ENCODE data around the gene BSX.

Gene BSX

GRCh38 chr11:122981388-122982264 lies at the start of gene BSX:
Gene BSX, minus strand, starts transcription at chr11:122981834. Its CDS starts 163 bp downstream, at chr11:122981671.
- DNase-seq = peak in 5 of 6 experiments; percentile 11 to 46 (median 35)

GRCh38 chr11:123030517-123030916 lies 48.9 kb upstream of the BSX start:
- no peak for DNase-seq

- DNase-seq = peak in 3 of 6 experiments; percentile 3 to 38 (median 25)
Measured at GRCh38 chr11:123020968-123021367, 39.3 kb upstream of the BSX start.

DNA sequence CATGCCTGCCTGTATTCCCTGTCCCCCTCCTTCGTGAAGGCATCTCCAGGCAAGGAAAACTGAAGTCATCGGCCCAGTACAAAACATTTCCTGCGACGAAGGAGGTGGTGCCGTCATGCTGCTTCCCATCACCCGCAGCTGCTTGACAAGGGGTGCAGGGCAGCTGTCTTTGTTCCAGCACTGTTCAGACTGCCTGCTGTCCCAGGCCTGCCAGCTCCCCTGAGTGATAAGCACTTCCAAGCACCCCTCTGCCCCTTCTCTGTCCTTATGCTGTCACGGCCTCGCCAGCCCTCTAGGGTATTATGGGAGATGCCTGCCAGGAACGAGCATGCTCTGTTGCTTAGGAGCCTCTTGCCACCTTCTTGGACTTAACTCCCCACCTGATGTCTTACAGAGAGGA lies 37.1 kb upstream of the BSX start:
- no peak for DNase-seq

DNA sequence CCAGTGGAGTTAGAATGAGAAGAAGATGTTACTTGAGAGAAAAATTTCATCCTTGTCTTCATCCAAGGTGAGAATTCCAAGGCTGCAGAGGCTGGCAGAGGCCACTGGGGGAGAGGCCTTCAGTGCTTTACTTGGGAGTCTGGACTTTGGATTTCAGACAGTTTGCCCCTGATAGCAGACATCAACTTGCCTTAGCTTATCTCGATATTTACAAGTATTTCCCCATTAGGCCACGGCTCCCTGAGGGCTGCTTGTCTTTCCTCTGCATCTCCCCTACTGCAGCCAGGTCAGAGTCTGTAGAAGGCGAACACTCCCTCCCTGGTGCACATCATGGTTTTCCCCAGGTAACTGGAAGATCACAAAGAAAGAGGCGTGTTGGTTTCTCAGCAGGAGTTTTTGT lies 29.9 kb upstream of the BSX start:
- no peak for DNase-seq

DNA sequence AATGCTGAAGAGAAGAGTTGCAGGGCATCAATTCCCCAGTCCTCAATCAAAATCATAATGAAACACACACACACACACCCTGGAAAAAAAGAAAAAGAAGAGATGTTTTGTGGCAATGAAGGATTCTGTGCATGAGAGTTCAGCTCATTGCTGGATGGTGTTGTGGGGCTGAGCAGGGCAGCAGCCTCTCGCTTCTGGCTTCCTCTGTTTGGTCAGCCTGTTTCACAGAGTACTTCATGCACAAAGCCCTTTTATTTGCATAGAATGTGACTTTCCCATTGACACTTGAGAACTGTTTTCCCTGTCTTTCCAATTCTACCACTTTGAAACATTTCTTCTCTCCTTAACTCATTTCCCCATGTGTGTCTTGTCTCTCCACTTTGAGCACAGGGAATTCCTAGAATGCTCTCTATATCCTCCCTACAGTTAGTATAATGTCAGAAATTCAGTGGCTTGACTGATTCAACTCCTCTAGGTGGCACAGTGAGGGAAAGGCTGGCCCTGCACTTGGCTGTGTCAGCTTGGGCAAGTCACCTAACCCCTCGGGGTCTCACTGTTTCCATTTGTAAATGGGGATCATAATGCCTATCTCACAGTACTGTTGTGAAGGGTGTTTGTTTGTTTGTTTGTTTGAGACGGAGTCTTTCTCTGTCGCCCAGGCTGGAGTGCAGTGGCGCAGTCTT lies 25.4 kb upstream of the BSX start:
- no peak for DNase-seq

GRCh38 chr11:123000721-123001120 lies 19.1 kb upstream of the BSX start:
- DNase-seq = no peak

GRCh38 chr11:122998727-122999366 lies 17.2 kb upstream of the BSX start:
- DNase-seq = no peak

- no peak for DNase-seq
Measured at GRCh38 chr11:122995526-122995925, 13.9 kb upstream of the BSX start.

- DNase-seq = peak in 1 of 6 experiments; percentile 15
Measured at GRCh38 chr11:122984186-122985011, 2.8 kb upstream of the BSX start.

DNA sequence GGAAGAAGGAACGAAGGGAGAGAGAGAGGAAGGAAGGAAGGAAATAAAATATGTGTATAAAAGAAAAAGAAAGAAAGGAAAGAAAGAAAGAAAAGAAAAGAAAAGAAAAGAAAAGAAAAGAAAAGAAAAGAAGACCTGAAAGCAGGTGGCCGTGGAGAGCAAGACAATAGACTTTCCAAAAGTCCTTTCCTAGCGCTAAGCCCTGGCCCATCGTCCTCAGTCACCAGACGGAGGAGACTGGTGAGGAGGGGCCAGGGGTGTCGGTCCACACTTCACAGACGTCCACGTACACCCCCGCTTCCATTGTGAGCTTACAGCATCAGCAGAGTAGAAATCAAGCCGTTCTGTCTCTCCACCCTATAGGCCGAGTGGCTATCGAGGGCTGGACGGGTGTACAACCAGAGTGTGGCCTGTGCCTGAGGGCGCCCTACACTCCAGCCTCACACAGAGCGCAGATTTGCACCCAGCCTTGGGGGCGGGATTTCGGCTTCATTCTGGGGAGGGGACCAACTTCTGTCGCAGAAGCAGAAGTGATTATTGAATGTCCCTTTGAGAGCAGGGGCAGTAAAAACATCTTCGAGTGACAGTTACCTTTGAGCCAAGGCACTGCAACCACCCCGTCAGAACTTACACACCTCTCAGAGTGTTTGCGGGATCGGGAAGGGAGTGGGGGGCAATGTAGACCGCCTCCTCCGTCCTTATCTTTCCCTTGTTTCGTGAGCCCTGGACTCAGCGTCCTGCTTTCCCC lies 2.0 kb upstream of the BSX start:
- DNase-seq = no peak

DNA sequence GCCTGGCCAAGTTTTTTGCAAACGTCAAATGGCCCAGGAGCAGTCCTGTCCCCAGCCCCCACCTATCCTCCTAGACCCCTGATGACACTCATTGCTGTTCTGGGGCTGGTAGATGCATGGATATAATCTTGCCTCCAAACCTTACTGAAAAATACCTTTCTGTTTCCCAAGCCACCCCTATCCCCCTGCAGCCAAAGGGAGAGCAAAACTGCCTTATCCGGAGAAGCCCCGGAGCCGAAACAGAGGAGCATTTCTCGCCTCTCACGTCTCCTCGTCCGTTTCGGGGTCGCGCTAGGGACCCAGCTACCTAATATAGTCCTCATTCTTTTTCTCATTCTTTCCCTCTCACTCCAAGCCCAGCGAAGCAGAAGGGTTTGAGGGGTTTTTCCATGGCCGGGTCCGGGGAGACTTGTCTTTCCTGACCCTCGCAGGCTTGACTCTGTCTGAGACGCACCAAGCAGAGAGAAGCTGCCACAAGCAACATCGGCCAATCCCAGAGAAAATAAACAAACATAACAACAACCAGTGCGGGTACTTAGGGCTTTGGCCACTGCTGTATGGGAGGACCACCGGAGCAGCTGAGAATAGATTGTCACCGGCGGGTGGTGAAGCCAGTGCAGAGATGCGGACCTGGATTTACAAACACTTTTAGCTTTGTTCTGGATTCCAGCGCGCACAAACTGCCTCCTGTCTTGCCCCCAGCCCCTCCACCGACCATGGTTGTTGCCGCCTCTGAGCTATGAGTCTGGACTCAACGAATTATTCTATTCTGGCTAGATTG lies 1.6 kb downstream of the BSX start:
- DNase-seq = no peak

DNA sequence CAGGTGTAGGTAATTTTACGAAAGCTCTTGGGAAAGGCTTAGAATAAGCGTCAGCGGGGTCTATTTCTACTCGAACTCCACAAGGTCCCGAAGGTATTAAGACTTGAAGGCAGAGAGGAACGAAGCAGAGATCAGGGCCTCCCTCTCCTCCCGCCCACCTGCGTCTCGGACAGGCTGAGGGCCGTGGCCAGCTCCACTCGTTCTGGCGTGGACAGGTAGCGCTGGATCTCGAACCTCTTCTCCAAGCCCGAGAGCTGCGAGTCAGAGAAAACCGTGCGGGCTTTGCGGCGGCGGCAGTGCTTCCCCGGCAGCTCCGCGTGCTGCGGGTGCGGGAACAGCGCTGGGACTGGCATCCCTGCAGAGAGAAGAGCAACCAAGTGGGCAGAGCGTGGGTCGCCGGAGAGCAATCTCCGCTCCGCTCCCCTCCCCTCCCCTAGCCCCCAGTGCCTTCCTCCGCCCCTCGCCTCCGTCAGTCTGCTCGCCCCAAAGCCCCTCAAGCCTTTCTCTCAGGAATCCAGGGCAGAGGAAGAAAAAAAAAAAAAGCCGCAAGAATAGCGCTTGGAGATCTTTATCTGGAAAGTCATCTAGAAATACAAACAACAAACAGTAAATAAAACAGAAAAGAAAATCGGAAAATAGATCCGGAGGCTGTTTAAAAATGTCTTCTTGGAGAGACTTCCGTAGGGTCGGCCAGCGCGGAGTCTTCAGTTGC lies 2.4 kb downstream of the BSX start:
- no peak for DNase-seq

- DNase-seq = no peak
Measured at GRCh38 chr11:122978299-122978620, 3.4 kb downstream of the BSX start.

DNA sequence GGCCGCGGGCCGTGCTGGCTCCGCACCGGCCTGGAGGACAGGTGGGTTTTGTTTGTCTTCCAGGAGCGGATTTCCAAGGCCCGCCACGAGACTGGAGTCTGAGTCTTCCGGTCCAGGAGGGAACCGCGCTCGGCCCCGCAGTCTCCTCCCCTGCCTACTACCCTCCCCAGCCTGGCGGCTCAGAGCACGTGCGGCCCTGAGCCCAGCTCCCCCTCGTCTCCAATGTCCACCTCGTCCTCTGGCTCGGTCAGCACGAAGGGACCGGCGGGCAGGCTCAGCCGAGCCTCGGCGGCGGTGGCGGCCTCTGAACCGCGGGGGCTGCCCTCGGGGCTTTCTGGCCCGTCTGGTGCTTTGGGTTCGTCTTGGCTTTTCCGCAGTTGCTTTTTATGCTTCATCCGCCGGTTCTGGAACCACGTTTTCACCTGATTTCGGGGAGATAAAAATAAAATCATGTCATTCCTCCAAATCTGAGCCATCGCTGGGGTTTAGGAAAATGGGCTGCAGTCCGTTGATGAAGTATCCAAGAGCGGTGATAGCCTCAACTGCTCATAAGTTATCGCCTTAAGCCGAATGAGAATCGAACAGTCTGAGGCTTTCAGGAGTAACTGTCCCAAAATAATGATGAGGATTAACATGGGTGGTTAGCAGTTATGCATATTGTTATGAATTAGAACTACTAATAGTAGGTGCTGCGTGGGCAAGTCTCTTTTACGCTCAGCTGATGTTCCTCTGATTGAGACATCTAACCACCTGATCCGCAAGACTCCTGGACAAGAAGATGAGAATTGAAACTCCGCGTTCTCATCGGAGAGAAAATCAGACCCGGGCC lies 4.0 kb downstream of the BSX start:
- DNase-seq = no peak

GRCh38 chr11:122976734-122977469 lies 4.7 kb downstream of the BSX start:
- no peak for DNase-seq

- DNase-seq = no peak
Measured at GRCh38 chr11:122976061-122976733, 5.4 kb downstream of the BSX start.

DNA sequence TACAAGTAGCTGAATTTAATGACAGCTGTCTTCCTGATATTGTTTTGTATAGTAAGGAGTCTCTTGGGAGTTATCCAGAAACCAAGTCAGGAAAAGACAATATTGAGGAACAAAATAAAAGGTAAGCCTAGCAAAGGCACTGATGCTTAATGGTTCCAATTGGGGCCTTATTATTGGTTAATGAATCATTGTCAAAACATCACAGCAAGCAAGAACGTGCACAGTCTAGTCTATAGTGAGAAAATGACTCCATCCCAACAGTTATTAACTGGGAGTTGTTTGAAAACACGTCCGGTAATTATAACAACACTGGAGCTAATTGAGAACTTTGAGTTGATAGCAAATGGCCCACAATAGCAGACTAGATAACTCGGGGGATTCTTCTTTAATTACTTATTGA lies 17.7 kb downstream of the BSX start:
- no peak for DNase-seq
